Renal cortex interstitium (tissue), 11 donors: ENCODE measurements around the gene AP3B1. TPM values are rescaled to one million over a fixed set of nuclear protein-coding genes. Genes with fewer than 3 reads are reported as not detected.

ENCODE experiments used
- DNase-seq, 11 donors: peaks; one replicate each; pipeline ENCODE4 v3.0.0-alpha.2; 2013; ENCODE audit warnings: low read depth in 9 of 11, low spot score in 4 of 11; ENCODE audit errors: extremely low read depth in 1 of 11
- polyA plus RNA-seq, 3 donors: library from polyadenylated mRNA; unstranded; fragments of 120-200 nt; gene quantifications; one replicate each; pipeline ENCODE4 v1.2.1, GENCODE V29; 2013; ENCODE audit not compliant: insufficient read length in 3 of 3

AP3B1 gene
- polyA plus RNA-seq, 3 donors, result 61.2 to 81.5 (median 69.9) TPM

GRCh38 chr5:77995793-77996409 is 298.6 kb downstream of the AP3B1 start:
- no peak for DNase-seq

- peak in 1 of 11 donors; percentile 60 for DNase-seq
Measured at GRCh38 chr5:77994943-77995342, 299.6 kb downstream of the AP3B1 start.

GRCh38 chr5:77993855-77994318 is 300.6 kb downstream of the AP3B1 start:
- no peak for DNase-seq

- DNase-seq, result no peak
Measured at GRCh38 chr5:77993141-77993854, 301.2 kb downstream of the AP3B1 start.

GRCh38 chr5:77991084-77991483 is 303.4 kb downstream of the AP3B1 start:
- DNase-seq, result no peak

- no peak for DNase-seq
Measured at GRCh38 chr5:77990020-77990419, 304.5 kb downstream of the AP3B1 start.

- no peak for DNase-seq
Measured at GRCh38 chr5:77987988-77988387, 306.5 kb downstream of the AP3B1 start.

GRCh38 chr5:77987331-77987730 is 307.2 kb downstream of the AP3B1 start:
- no peak for DNase-seq

- no peak for DNase-seq
Measured at GRCh38 chr5:77986261-77986660, 308.2 kb downstream of the AP3B1 start.

GRCh38 chr5:77985247-77985646 is 309.3 kb downstream of the AP3B1 start:
- no peak for DNase-seq

GRCh38 chr5:77984587-77984986 is 309.9 kb downstream of the AP3B1 start:
- DNase-seq, result peak in 1 of 11 donors; percentile 55

GRCh38 chr5:77983482-77984199 is 310.9 kb downstream of the AP3B1 start:
- no peak for DNase-seq

GRCh38 chr5:77981820-77982219 is 312.7 kb downstream of the AP3B1 start:
- no peak for DNase-seq

GRCh38 chr5:77974576-77974975 is 319.9 kb downstream of the AP3B1 start:
- no peak for DNase-seq

GRCh38 chr5:77973253-77973609 is 321.3 kb downstream of the AP3B1 start:
- no peak for DNase-seq

GRCh38 chr5:77972469-77973252 is 321.8 kb downstream of the AP3B1 start:
- no peak for DNase-seq

- peak in 1 of 11 donors; percentile 13 for DNase-seq
Measured at GRCh38 chr5:77971776-77972468, 322.6 kb downstream of the AP3B1 start.

- no peak for DNase-seq
Measured at GRCh38 chr5:77970891-77971290, 323.6 kb downstream of the AP3B1 start.

GRCh38 chr5:77963795-77964194 is 330.7 kb downstream of the AP3B1 start:
- no peak for DNase-seq
